CD8-positive, alpha-beta memory T cell (primary cell): ENCODE data around the gene ADNP2. TPM values are rescaled to one million over a fixed set of nuclear protein-coding genes. Genes with fewer than 3 reads are reported as not detected.
A peak's percentile ranks its signal among the peaks of the same experiment; 100 is the strongest.

Experiments used
- CTCF ChIA-PET: fragments of 350-600 bp; sonication (Branson Sonifier 250); formaldehyde crosslinking; loops from one replicate; lab custom pipeline; 2021; ENCODE audit warnings: antibody characterized with exemption; lab: Charles Lee
- POLR2A ChIA-PET: fragments of 350-600 bp; sonication (Branson Sonifier 250); formaldehyde crosslinking; loops from one replicate; lab custom pipeline; 2021; ENCODE audit warnings: antibody characterized with exemption; lab: Charles Lee
- DNase-seq, 5 donors: peaks; one replicate each; pipeline versions ENCODE4 v3.0.0 to v3.0.0-alpha.2; 2020 to 2022; ENCODE audit warnings: mixed read lengths in 1 of 5
- H3K27ac ChIP-seq: one replicate; pipeline ENCODE4 v1.7.0; 2013; ENCODE audit warnings: low read depth, mild to moderate bottlenecking, low read length, moderate library complexity
- H3K27me3 ChIP-seq: 2 replicates; pipeline ENCODE4 v1.7.0; 2013; ENCODE audit warnings: low read length, mild to moderate bottlenecking; ENCODE audit not compliant: insufficient read depth, poor library complexity, severe bottlenecking
- H3K36me3 ChIP-seq: 2 replicates; pipeline ENCODE4 v1.7.0; 2013; ENCODE audit warnings: mild to moderate bottlenecking, low read length, moderate library complexity; ENCODE audit not compliant: insufficient read depth
- H3K4me1 ChIP-seq: 2 replicates; pipeline ENCODE4 v1.7.0; 2013; ENCODE audit warnings: mild to moderate bottlenecking, low read length, moderate library complexity; ENCODE audit not compliant: insufficient read depth
- H3K4me3 ChIP-seq: 2 replicates; pipeline ENCODE4 v1.7.0; 2013; ENCODE audit warnings: mild to moderate bottlenecking, low read length
- H3K9me3 ChIP-seq: 2 replicates; pipeline ENCODE4 v1.7.0; 2013; ENCODE audit warnings: mild to moderate bottlenecking, low read length
- H3K27ac Mint-ChIP-seq, 8 donors: one replicate each; pipeline ENCODE4 v1.8.0; 2020 to 2021; ENCODE audit warnings: mixed read lengths in 8 of 8, mild to moderate bottlenecking in 6 of 8, inconsistent platforms in 3 of 8, moderate library complexity in 3 of 8
- H3K27me3 Mint-ChIP-seq, 2 donors: one replicate each; pipeline ENCODE4 v1.8.0; 2020 to 2021; ENCODE audit warnings: mixed read lengths in 2 of 2, mild to moderate bottlenecking in 1 of 2, moderate library complexity in 1 of 2
- H3K36me3 Mint-ChIP-seq, 3 donors: one replicate each; pipeline ENCODE4 v1.8.0; 2020 to 2021; ENCODE audit warnings: mixed read lengths in 3 of 3, inconsistent platforms in 1 of 3, mild to moderate bottlenecking in 1 of 3
- H3K4me1 Mint-ChIP-seq, 3 donors: one replicate each; pipeline ENCODE4 v1.8.0; 2020 to 2021; ENCODE audit warnings: mixed read lengths in 3 of 3, inconsistent platforms in 1 of 3, mild to moderate bottlenecking in 1 of 3
- H3K4me3 Mint-ChIP-seq, 7 donors: one replicate each; pipeline ENCODE4 v1.8.0; 2020 to 2021; ENCODE audit warnings: mixed read lengths in 7 of 7, mild to moderate bottlenecking in 6 of 7, moderate library complexity in 4 of 7, inconsistent platforms in 2 of 7
- H3K9me3 Mint-ChIP-seq, 5 donors: one replicate each; pipeline ENCODE4 v1.8.0; 2020 to 2022; ENCODE audit warnings: mixed read lengths in 5 of 5, mild to moderate bottlenecking in 3 of 5, moderate library complexity in 2 of 5, inconsistent platforms in 1 of 5
- polyA plus RNA-seq: library from polyadenylated mRNA; unstranded; fragments of 300-500 nt; fragmentation: Illumina TruSeq; gene quantifications from one replicate; pipeline ENCODE4 v1.2.3, GENCODE V29; 2021
- total RNA-seq, 2 experiments: library from RNA; stranded (reverse); gene quantifications; one replicate each; pipeline ENCODE4 v1.2.3, GENCODE V29; 2021

The ADNP2 gene, protein sequence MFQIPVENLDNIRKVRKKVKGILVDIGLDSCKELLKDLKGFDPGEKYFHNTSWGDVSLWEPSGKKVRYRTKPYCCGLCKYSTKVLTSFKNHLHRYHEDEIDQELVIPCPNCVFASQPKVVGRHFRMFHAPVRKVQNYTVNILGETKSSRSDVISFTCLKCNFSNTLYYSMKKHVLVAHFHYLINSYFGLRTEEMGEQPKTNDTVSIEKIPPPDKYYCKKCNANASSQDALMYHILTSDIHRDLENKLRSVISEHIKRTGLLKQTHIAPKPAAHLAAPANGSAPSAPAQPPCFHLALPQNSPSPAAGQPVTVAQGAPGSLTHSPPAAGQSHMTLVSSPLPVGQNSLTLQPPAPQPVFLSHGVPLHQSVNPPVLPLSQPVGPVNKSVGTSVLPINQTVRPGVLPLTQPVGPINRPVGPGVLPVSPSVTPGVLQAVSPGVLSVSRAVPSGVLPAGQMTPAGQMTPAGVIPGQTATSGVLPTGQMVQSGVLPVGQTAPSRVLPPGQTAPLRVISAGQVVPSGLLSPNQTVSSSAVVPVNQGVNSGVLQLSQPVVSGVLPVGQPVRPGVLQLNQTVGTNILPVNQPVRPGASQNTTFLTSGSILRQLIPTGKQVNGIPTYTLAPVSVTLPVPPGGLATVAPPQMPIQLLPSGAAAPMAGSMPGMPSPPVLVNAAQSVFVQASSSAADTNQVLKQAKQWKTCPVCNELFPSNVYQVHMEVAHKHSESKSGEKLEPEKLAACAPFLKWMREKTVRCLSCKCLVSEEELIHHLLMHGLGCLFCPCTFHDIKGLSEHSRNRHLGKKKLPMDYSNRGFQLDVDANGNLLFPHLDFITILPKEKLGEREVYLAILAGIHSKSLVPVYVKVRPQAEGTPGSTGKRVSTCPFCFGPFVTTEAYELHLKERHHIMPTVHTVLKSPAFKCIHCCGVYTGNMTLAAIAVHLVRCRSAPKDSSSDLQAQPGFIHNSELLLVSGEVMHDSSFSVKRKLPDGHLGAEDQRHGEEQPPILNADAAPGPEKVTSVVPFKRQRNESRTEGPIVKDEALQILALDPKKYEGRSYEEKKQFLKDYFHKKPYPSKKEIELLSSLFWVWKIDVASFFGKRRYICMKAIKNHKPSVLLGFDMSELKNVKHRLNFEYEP
- total RNA-seq (10 to 100 TPM; 18.5 to 18.9 TPM), polyA plus RNA-seq (9.8 TPM)

DNA sequence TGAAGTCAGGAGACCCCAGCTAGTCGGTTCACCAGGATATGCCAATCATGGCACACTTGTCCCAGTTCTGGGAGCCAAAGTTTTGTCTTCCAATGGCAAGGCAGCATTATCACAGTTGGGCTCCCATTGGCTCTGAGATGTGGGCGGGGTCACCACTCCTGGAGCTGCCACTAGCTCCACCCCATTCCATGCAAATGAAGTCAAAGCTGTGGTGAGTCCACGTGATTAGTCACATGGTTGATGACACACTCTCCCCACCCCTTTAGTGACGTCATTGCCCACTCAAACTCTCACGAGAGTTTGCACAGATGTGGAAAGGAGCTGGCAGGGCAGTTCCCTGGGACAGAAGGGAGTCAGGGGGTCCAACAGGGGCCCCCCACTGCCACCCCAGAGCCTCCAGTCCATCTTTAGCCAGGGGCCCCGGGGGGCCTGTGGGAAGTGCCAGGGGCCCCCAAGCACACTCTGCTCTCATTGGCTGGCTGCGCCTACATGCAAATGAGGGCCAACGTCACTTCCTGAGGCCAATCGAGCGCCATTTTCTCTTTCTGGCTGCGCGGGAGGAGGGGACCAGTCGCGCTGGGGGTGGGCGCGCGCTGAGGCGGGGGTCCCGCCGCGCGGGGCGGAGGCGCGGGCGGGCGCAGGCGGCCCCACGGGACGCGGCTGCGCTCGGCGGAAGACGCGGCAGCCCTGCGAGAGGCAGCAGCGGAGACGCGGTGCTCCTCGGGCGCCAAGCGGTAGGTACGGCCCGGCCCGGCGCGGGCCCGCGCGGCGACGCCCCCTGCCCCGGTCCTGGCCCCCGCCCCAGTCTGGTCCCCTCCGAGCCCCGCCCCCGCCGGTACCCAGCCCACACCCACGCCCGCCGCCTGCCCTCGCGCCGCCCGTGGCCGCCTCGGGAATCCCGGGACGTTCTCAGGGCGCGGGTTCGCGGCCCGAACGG is at the start of gene ADNP2:
Gene ADNP2 (plus strand): TSS at position 524 of the 937 bp plus-strand sequence. CDS start 8,281 bp downstream, outside the sequence.
- Histone ChIP-seq H3K4me1 (peaks cover 22% of the 10 kb centered on the region), H3K27ac (peak within 1 kb of the TSS; percentile 85), H3K4me3 (peak within 1 kb of the TSS; percentile 69), H3K9me3 (no peaks in the 10 kb centered on the region), H3K27me3 (no peaks in the 10 kb centered on the region), H3K36me3 (no peaks in the 10 kb centered on the region)
- no peaks in the 10 kb centered on the region for H3K9me3 Mint-ChIP-seq
- H3K36me3 Mint-ChIP-seq: peaks cover 0 to 4% (median 2%) of the 10 kb centered on the region in 3 donors
- POLR2A ChIA-PET: interaction anchor here (0.6 to 1.3 kb wide), 4 partner anchors 35 to 142 kb away, joined by 3 to 5 read pairs (median 4); partner anchors contain the start of gene RBFA
- peaks cover 39 to 61% (median 46%) of the 10 kb centered on the region in 3 donors for H3K4me1 Mint-ChIP-seq
- H3K27me3 Mint-ChIP-seq: no peaks in the 10 kb centered on the region
- peak within 1 kb of the TSS; percentile 93 to 99 (median 94) for H3K27ac Mint-ChIP-seq
- DNase-seq: peak; percentile 65 to 91 (median 89)
- peak within 1 kb of the TSS; percentile 81 to 95 (median 88) for H3K4me3 Mint-ChIP-seq
- CTCF ChIA-PET: interaction anchor here (1.7 kb wide), 1 partner anchor 50 kb away, joined by 3 read pairs; no protein-coding TSS in a partner anchor

DNA sequence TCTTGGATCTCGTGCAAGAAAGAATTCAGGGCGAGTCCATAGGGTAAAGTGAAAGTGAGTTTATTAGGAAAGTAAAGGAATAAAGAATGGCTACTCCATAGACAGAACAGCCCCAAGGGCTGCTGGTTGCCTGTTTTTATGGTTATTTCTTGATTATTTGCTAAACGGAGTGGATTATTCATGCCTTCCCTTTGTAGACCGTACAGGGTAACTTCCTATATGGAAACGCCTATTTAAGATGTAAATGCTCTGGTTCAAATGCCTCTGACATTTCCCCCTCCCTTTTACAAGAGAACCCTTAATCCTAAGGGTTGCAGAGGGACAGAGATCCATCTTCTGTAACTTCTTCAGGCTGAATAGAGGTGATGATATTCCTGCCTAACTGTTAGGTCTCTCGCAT is 49.1 kb upstream of the ADNP2 start:
- Histone ChIP-seq H3K36me3 (no peaks in the 10 kb centered on the region), H3K4me1 (no peaks in the 10 kb centered on the region), H3K9me3 (peaks cover 3% of the 10 kb centered on the region), H3K27me3 (no peaks in the 10 kb centered on the region), H3K4me3 (no peak overlapping the region), H3K27ac (no peak overlapping the region)
- ChIA-PET CTCF (no interaction called here), POLR2A (no interaction called here)
- peaks cover 17 to 51% (median 44%) of the 10 kb centered on the region in 5 donors for H3K9me3 Mint-ChIP-seq
- no peak overlapping the region for H3K27ac Mint-ChIP-seq
- H3K36me3 Mint-ChIP-seq: peaks cover 0 to 18% (median 0%) of the 10 kb centered on the region in 3 donors
- DNase-seq: no peak
- H3K4me3 Mint-ChIP-seq: no peak overlapping the region
- H3K4me1 Mint-ChIP-seq: no peaks in the 10 kb centered on the region
- peaks cover 0 to 11% of the 10 kb centered on the region in 2 donors for H3K27me3 Mint-ChIP-seq

DNA sequence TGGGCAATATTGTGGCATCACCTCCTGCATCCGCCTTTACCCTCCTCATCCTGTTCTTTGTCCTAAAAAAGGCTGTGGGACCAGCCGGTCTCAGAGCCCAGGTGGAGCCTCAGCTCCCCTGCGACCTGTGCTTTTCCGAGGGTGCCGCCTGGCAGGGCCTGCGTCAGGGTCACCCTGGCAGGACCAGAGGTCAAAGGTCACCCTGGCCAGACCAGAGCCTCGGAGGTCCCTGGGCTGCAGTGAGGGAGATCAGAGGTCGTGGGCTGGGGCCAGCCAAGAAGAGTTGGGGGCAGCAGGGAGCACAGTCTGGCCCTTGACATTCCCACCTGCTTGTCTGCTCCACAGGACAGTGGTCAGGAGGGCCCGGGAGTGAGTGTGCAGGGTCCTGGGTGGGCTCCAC is 43.4 kb upstream of the ADNP2 start:
- Histone ChIP-seq H3K4me3 (no peak overlapping the region), H3K36me3 (no peaks in the 10 kb centered on the region), H3K9me3 (peaks cover 3% of the 10 kb centered on the region), H3K27me3 (no peaks in the 10 kb centered on the region), H3K27ac (no peak overlapping the region), H3K4me1 (no peaks in the 10 kb centered on the region)
- DNase-seq: no peak
- no peak overlapping the region for H3K27ac Mint-ChIP-seq
- H3K4me1 Mint-ChIP-seq: no peaks in the 10 kb centered on the region
- peaks cover 0 to 3% (median 0%) of the 10 kb centered on the region in 3 donors for H3K36me3 Mint-ChIP-seq
- CTCF ChIA-PET: no interaction called here
- H3K4me3 Mint-ChIP-seq: no peak overlapping the region
- POLR2A ChIA-PET: no interaction called here
- peaks cover 0 to 19% (median 10%) of the 10 kb centered on the region in 5 donors for H3K9me3 Mint-ChIP-seq
- H3K27me3 Mint-ChIP-seq: peaks cover 3 to 4% of the 10 kb centered on the region in 2 donors

DNA sequence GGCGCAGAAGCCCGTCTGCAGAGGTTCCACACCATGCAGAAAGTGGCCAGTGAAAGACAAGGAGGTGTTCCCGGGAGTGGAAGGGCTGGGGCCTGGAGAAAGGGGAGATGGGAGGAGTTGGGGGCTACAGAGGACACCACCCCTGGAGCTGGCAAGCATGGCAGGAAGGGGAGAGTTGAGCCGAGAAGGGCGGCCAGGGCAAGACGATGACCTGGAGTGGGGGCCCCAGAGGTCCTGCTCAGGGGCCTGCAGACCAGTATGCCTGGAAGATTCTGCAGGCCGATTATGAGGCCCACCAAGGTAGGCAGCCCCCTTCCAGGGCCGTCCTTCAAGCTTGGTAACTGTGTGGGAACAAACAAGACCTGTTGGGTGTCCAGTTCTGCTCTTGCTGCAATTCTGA is 41.7 kb upstream of the ADNP2 start:
- no peak for DNase-seq
- Mint-ChIP-seq H3K27ac (no peak overlapping the region), H3K36me3 (no peaks in the 10 kb centered on the region), H3K4me3 (no peak overlapping the region), H3K9me3 (peaks cover 0 to 7% (median 4%) of the 10 kb centered on the region in 5 donors), H3K4me1 (no peaks in the 10 kb centered on the region), H3K27me3 (peaks cover 3 to 4% of the 10 kb centered on the region in 2 donors)
- Histone ChIP-seq H3K27ac (no peak overlapping the region), H3K27me3 (no peaks in the 10 kb centered on the region), H3K9me3 (no peaks in the 10 kb centered on the region), H3K36me3 (no peaks in the 10 kb centered on the region), H3K4me1 (no peaks in the 10 kb centered on the region), H3K4me3 (no peak overlapping the region)
- ChIA-PET CTCF (no interaction called here), POLR2A (no interaction called here)

DNA sequence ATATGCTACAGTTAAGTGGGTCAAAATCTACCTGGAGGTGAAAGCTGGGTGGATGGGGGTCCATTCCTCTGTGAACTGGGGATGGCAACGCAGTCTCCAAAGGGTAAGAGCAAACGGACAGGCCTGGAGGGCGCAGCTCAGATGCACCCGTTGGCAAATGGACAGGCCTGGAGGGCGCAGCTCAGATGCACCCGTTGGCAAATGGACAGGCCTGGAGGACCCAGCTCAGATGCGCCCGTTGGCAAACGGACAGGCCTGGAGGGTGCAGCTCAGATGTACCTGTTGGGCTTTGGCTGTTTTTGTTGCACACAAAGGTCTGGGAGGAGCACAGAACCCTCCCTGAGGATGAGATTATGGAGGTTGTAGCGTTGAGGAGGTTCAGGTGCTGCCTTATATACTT is 41.2 kb upstream of the ADNP2 start:
- Histone ChIP-seq H3K27ac (no peak overlapping the region), H3K4me1 (no peaks in the 10 kb centered on the region), H3K9me3 (no peaks in the 10 kb centered on the region), H3K27me3 (no peaks in the 10 kb centered on the region), H3K36me3 (no peaks in the 10 kb centered on the region), H3K4me3 (no peak overlapping the region)
- Mint-ChIP-seq H3K4me3 (no peak overlapping the region), H3K27me3 (peaks cover 3 to 4% of the 10 kb centered on the region in 2 donors), H3K9me3 (peaks cover 0 to 2% (median 1%) of the 10 kb centered on the region in 5 donors), H3K27ac (no peak overlapping the region), H3K4me1 (no peaks in the 10 kb centered on the region), H3K36me3 (no peaks in the 10 kb centered on the region)
- ChIA-PET CTCF (no interaction called here), POLR2A (no interaction called here)
- no peak for DNase-seq

DNA sequence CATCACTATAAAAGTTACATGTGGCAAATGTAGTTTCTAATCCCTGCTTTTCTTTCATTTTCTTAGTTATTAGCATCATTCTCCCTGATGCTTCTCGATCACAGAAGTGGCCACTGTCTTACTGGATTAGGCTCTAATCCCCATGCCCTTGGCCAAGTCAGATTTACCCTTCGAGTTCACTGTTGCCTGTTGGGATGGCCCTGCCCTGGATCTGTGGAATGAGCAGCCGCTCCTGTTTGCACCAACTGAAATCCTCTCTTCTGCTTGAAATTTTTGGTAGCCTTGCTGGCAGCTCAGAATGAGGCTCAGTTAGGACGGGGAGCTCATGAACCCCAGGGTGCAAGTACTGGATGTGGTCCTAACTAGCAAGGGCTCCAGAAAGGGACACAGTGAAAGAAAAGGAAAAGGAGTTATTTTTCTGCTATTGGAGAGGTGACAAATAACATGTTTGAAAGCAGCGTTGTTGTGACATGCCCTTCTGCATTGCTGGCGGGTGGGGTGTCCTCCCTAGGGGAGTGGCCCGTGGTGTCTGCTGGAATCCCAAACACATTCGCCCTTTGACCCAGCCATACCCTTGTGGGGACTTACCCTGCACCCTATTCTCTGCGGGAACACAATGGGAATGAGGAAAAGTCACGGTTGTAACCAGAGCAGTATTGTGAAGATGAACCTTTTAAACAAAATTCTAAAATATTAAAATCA is 40.3 kb upstream of the ADNP2 start:
- ChIA-PET CTCF (no interaction called here), POLR2A (no interaction called here)
- no peaks in the 10 kb centered on the region for H3K27me3 ChIP-seq
- DNase-seq: no peak
- peaks cover 2 to 4% of the 10 kb centered on the region in 2 donors for H3K27me3 Mint-ChIP-seq
- H3K27ac Mint-ChIP-seq: no peak overlapping the region
- H3K36me3 Mint-ChIP-seq: no peaks in the 10 kb centered on the region
- no peaks in the 10 kb centered on the region for H3K9me3 ChIP-seq
- no peak overlapping the region for H3K4me3 Mint-ChIP-seq
- H3K9me3 Mint-ChIP-seq: no peaks in the 10 kb centered on the region
- H3K36me3 ChIP-seq: no peaks in the 10 kb centered on the region
- no peak overlapping the region for H3K4me3 ChIP-seq
- H3K4me1 ChIP-seq: no peaks in the 10 kb centered on the region
- H3K4me1 Mint-ChIP-seq: no peaks in the 10 kb centered on the region
- H3K27ac ChIP-seq: no peak overlapping the region

DNA sequence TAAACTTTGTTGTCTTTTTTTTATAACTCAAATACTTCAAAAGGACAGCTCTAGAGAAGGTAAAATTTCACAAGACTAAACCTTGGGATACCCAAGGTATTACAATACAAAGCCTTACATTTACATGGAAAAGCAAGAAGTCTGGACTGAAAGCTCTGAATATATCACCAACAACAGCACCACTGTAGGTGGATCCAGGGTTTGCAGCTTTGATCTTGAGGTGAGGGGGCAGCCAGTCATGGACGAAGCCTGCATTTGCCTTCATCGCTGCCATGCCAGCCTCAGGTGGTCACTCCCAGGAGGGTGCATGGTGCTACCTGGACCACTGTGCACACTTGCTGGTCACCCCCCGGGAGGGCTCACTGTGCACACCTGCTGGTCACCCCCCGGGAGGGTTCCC is 38.2 kb upstream of the ADNP2 start:
- H3K4me1 Mint-ChIP-seq: no peaks in the 10 kb centered on the region
- H3K27me3 Mint-ChIP-seq: no peaks in the 10 kb centered on the region
- no peak overlapping the region for H3K27ac Mint-ChIP-seq
- DNase-seq: no peak
- ChIA-PET POLR2A (no interaction called here), CTCF (no interaction called here)
- H3K27me3 ChIP-seq: no peaks in the 10 kb centered on the region
- H3K4me3 ChIP-seq: no peak overlapping the region
- no peaks in the 10 kb centered on the region for H3K36me3 ChIP-seq
- H3K9me3 ChIP-seq: no peaks in the 10 kb centered on the region
- no peak overlapping the region for H3K27ac ChIP-seq
- no peaks in the 10 kb centered on the region for H3K36me3 Mint-ChIP-seq
- no peaks in the 10 kb centered on the region for H3K4me1 ChIP-seq
- no peak overlapping the region for H3K4me3 Mint-ChIP-seq
- no peaks in the 10 kb centered on the region for H3K9me3 Mint-ChIP-seq
